Measurements from ENCODE around the gene MDM2. TPM values are rescaled to one million over a fixed set of nuclear protein-coding genes. Genes with fewer than 3 reads are reported as not detected.
A peak's percentile ranks its signal among the peaks of the same experiment; 100 is the strongest.
"Not testable (repeated sequence)": the region's sequence is repeated elsewhere in the genome, so short reads cannot be mapped to it uniquely, and the experiment has no call there.

The MDM2 gene
- total RNA-seq, 1 experiment from 2014 or later: 118 TPM

- H3K36me3 Mint-ChIP-seq (ENCODE audit: insufficient read depth, unreplicated experiment): peaks cover 59% of the 10 kb centered on the region
- DNase-seq: no peak
- peaks cover 19% of the 10 kb centered on the region for H3K4me1 Mint-ChIP-seq (ENCODE audit: low read depth, unreplicated experiment)
- BruUV-seq (replicated peaks): TSS peak; percentile 66
- H3K27me3 Mint-ChIP-seq (ENCODE audit: insufficient read depth, unreplicated experiment): no peaks in the 10 kb centered on the region
- H3K4me3 Mint-ChIP-seq (ENCODE audit: unreplicated experiment): peak overlapping the region; percentile 92
- H3K4me1 ChIP-seq: peaks cover 10% of the 10 kb centered on the region
- peak overlapping the region; percentile 98 for H3K27ac Mint-ChIP-seq (ENCODE audit: unreplicated experiment)
- ChIA-PET POLR2A (interaction anchor here (0.7 to 2.2 kb wide), 7 partner anchors 16 to 1138 kb away, joined by 3 to 9 read pairs (median 5); partner anchors contain the start of gene SLC35E3), CTCF (interaction anchor here (0.7 to 2.3 kb wide), 4 partner anchors 21 to 63 kb away, joined by 5 to 23 read pairs (median 7); partner anchors contain the start of gene SLC35E3)
- peaks cover 4% of the 10 kb centered on the region for H3K36me3 ChIP-seq (ENCODE audit: control insufficient read depth, insufficient read depth, low read length)
- TF ChIP-seq, protein P1, sequence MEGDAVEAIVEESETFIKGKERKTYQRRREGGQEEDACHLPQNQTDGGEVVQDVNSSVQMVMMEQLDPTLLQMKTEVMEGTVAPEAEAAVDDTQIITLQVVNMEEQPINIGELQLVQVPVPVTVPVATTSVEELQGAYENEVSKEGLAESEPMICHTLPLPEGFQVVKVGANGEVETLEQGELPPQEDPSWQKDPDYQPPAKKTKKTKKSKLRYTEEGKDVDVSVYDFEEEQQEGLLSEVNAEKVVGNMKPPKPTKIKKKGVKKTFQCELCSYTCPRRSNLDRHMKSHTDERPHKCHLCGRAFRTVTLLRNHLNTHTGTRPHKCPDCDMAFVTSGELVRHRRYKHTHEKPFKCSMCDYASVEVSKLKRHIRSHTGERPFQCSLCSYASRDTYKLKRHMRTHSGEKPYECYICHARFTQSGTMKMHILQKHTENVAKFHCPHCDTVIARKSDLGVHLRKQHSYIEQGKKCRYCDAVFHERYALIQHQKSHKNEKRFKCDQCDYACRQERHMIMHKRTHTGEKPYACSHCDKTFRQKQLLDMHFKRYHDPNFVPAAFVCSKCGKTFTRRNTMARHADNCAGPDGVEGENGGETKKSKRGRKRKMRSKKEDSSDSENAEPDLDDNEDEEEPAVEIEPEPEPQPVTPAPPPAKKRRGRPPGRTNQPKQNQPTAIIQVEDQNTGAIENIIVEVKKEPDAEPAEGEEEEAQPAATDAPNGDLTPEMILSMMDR (IDR thresholded peaks at IDR 0.05; ENCODE audit: insufficient read depth in 1 of 2, low read depth in 1 of 2, low read length in 1 of 2, severe bottlenecking in 1 of 2, unreplicated experiment in 1 of 2): no peak
- peak overlapping the region; percentile 100 for H3K4me3 ChIP-seq (ENCODE audit: low read depth, low read length)
- intact Hi-C loops (cut with micrococcal nuclease; ENCODE audit: unreplicated experiment): no loop called here
- no peaks in the 10 kb centered on the region for H3K9me3 ChIP-seq
- H3K9me3 Mint-ChIP-seq (ENCODE audit: unreplicated experiment): no peaks in the 10 kb centered on the region
- H3K27me3 ChIP-seq (replicated peaks; ENCODE audit: control insufficient read depth, insufficient read depth, low read length): no peaks in the 10 kb centered on the region
These were observed 1.4 kb downstream of the MDM2 start for GRCh38 chr12:68809190-68810026.

DNA sequence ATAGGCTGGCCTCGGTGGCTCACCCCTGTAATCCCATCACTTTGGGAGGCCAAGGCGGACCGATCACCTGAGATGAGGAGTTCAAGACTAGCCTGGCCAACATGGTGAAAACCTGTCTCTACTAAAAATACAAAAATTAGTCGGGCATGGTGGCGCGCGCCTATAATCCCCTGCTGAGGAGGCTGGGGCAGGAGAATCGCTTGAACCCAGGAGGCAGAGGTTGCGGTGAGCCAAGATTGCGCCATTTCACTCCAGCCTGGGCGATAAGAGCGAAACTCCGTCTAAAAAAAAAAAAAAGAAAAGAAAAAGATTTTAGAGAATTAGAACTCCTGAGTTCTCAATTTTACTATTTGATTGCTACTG lies 2.0 kb downstream of the MDM2 start:
- CTCF ChIA-PET; H3K27me3 Mint-ChIP-seq (ENCODE audit: insufficient read depth, unreplicated experiment); DNase-seq; H3K4me3 ChIP-seq (ENCODE audit: low read depth, low read length); H3K4me1 ChIP-seq; H3K9me3 Mint-ChIP-seq (ENCODE audit: unreplicated experiment); H3K27me3 ChIP-seq (replicated peaks; ENCODE audit: control insufficient read depth, insufficient read depth, low read length); BruUV-seq (replicated peaks); H3K9me3 ChIP-seq; intact Hi-C loops (cut with micrococcal nuclease; ENCODE audit: unreplicated experiment); POLR2A ChIA-PET; H3K36me3 ChIP-seq (ENCODE audit: control insufficient read depth, insufficient read depth, low read length): not testable (repeated sequence)
- Mint-ChIP-seq H3K4me3 (ENCODE audit: unreplicated experiment) (peak overlapping the region; percentile 92), H3K27ac (ENCODE audit: unreplicated experiment) (peak overlapping the region; percentile 98), H3K36me3 (ENCODE audit: insufficient read depth, unreplicated experiment) (peaks cover 64% of the 10 kb centered on the region), H3K4me1 (ENCODE audit: low read depth, unreplicated experiment) (peaks cover 15% of the 10 kb centered on the region)

DNA sequence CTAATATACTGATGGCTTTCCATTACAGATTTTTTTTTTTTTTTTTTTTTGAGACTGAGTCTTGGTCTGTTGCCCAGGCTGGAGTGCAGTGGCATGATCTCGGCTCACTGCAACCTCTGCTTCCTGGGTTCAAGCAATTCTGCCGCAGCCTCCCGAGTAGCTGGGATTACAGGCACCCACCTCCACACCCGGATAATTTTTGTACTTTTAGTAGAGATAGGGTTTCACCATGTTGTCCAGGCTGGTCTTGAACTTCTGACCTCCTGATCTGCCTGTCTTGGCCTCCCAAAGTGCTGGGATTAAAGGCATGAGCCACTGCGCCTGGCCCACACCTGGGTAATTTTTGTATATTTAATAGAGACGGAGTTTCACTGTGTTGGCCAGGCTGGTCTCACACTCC lies 3.6 kb downstream of the MDM2 start:
- H3K27me3 ChIP-seq (replicated peaks; ENCODE audit: control insufficient read depth, insufficient read depth, low read length); H3K36me3 ChIP-seq (ENCODE audit: control insufficient read depth, insufficient read depth, low read length); H3K27ac Mint-ChIP-seq (ENCODE audit: unreplicated experiment); intact Hi-C loops (cut with micrococcal nuclease; ENCODE audit: unreplicated experiment); BruUV-seq (replicated peaks); DNase-seq; H3K4me3 ChIP-seq (ENCODE audit: low read depth, low read length); H3K27me3 Mint-ChIP-seq (ENCODE audit: insufficient read depth, unreplicated experiment); H3K9me3 Mint-ChIP-seq (ENCODE audit: unreplicated experiment); H3K9me3 ChIP-seq; H3K4me1 Mint-ChIP-seq (ENCODE audit: low read depth, unreplicated experiment); H3K4me3 Mint-ChIP-seq (ENCODE audit: unreplicated experiment); CTCF ChIA-PET; H3K4me1 ChIP-seq: not testable (repeated sequence)
- peaks cover 77% of the 10 kb centered on the region for H3K36me3 Mint-ChIP-seq (ENCODE audit: insufficient read depth, unreplicated experiment)
- POLR2A ChIA-PET: interaction anchor here (0.6 kb wide), 1 partner anchor 130 kb away, joined by 3 read pairs; no protein-coding TSS in a partner anchor

GRCh38 chr12:68812553-68813241 lies 4.7 kb downstream of the MDM2 start:
- Mint-ChIP-seq H3K36me3 (ENCODE audit: insufficient read depth, unreplicated experiment) (peaks cover 83% of the 10 kb centered on the region), H3K4me1 (ENCODE audit: low read depth, unreplicated experiment) (peaks cover 7% of the 10 kb centered on the region), H3K27me3 (ENCODE audit: insufficient read depth, unreplicated experiment) (no peaks in the 10 kb centered on the region), H3K9me3 (ENCODE audit: unreplicated experiment) (no peaks in the 10 kb centered on the region), H3K27ac (ENCODE audit: unreplicated experiment) (no peak overlapping the region), H3K4me3 (ENCODE audit: unreplicated experiment) (no peak overlapping the region)
- TF ChIP-seq, protein P1 (IDR thresholded peaks at IDR 0.05; ENCODE audit: insufficient read depth in 1 of 2, low read depth in 1 of 2, low read length in 1 of 2, severe bottlenecking in 1 of 2, unreplicated experiment in 1 of 2): no peak
- Histone ChIP-seq H3K4me1 (no peaks in the 10 kb centered on the region; the same call in 1 of the 2 replicates), H3K36me3 (ENCODE audit: control insufficient read depth, insufficient read depth, low read length) (peaks cover 4% of the 10 kb centered on the region), H3K9me3 (no peaks in the 10 kb centered on the region), H3K27me3 (replicated peaks; ENCODE audit: control insufficient read depth, insufficient read depth, low read length) (no peaks in the 10 kb centered on the region), H3K4me3 (ENCODE audit: low read depth, low read length) (no peak overlapping the region)
- DNase-seq: no peak
- BruUV-seq (replicated peaks): no TSS peak
- POLR2A ChIA-PET: interaction anchor here (0.6 kb wide), 2 partner anchors 131 to 153 kb away, joined by 3 to 4 read pairs; no protein-coding TSS in a partner anchor
- intact Hi-C loops (cut with micrococcal nuclease; ENCODE audit: unreplicated experiment): no loop called here
- CTCF ChIA-PET: interaction anchor here (0.8 kb wide), 1 partner anchor 18 kb away, joined by 3 read pairs; no protein-coding TSS in a partner anchor

Measured in Caco-2 (cell line).